ENCODE results near the gene TMEM80.

DNA sequence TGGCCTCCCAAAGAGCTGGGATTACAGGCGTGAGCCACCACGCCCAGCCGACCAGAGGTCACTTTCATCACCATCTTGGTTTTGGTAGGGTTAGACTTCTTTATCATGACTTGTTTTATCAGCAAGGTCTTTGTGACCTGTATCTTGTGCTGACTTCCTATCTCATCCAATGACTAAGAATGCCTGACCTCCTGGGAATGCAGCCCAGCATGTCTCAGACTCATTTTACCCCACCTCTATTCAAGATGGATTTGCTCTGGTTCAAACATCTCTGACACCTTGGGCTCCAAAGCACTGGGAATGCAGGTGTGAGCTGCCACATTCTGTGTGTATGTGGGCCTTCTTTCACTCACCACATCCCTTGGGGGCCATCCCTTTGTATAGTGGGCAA lies 46.5 kb downstream of the TMEM80 start:
- TF ChIP-seq, protein P1, sequence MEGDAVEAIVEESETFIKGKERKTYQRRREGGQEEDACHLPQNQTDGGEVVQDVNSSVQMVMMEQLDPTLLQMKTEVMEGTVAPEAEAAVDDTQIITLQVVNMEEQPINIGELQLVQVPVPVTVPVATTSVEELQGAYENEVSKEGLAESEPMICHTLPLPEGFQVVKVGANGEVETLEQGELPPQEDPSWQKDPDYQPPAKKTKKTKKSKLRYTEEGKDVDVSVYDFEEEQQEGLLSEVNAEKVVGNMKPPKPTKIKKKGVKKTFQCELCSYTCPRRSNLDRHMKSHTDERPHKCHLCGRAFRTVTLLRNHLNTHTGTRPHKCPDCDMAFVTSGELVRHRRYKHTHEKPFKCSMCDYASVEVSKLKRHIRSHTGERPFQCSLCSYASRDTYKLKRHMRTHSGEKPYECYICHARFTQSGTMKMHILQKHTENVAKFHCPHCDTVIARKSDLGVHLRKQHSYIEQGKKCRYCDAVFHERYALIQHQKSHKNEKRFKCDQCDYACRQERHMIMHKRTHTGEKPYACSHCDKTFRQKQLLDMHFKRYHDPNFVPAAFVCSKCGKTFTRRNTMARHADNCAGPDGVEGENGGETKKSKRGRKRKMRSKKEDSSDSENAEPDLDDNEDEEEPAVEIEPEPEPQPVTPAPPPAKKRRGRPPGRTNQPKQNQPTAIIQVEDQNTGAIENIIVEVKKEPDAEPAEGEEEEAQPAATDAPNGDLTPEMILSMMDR (conservative IDR thresholded peaks at IDR 0.05; ENCODE audit: low read length), result no peak
- no peak for TF ChIP-seq EZH2phosphoT487 (IDR thresholded peaks at IDR 0.05; ENCODE audit: borderline replicate concordance)
